NCI-H748 treated with DMSO at 0.1 percent for 48 hours (cell line): ENCODE measurements around the gene NCEH1.

Source experiments
- DNase-seq: peaks from one replicate; lab custom pipeline; 2025; lab: John Stamatoyannopoulos, UW

NCEH1 gene

GRCh38 chr3:172580680-172581401 lies 130.0 kb downstream of the NCEH1 start:
- DNase-seq, result no peak
